A549 (cell line): ENCODE data around the gene TSR3.

Experiments used
- CBX8 ChIP-seq: fragments of 200-600 bp; sonication (generic); IDR thresholded peaks from 2 replicates; pipeline ENCODE4 v1.6.1; 2016
- KDM1A ChIP-seq: fragments of 200-600 bp; sonication (generic); IDR thresholded peaks from 2 replicates; pipeline ENCODE4 v1.6.1; 2016; ENCODE audit warnings: low read depth, mild to moderate bottlenecking
- MYC ChIP-seq: IDR thresholded peaks from 2 replicates; pipeline ENCODE4 v1.6.1; 2012; ENCODE audit warnings: mild to moderate bottlenecking, inconsistent platforms, low read length, improper control_type of control experiment, borderline replicate concordance
- POLR2A ChIP-seq: IDR thresholded peaks from 2 replicates; pipeline ENCODE4 v1.6.1; 2012; ENCODE audit warnings: mild to moderate bottlenecking, low read length
- SREBF2 ChIP-seq: fragments of 450-650 bp; IDR thresholded peaks from 2 replicates; pipeline ENCODE4 v1.6.1; 2014; ENCODE audit warnings: mild to moderate bottlenecking, moderate library complexity
- TF ChIP-seq, protein P1 (sequence below): fragments of 200-600 bp; sonication (generic); IDR thresholded peaks from 2 replicates; pipeline ENCODE4 v1.6.1; 2016; ENCODE audit warnings: antibody characterized with exemption, mild to moderate bottlenecking, moderate library complexity

DNA sequence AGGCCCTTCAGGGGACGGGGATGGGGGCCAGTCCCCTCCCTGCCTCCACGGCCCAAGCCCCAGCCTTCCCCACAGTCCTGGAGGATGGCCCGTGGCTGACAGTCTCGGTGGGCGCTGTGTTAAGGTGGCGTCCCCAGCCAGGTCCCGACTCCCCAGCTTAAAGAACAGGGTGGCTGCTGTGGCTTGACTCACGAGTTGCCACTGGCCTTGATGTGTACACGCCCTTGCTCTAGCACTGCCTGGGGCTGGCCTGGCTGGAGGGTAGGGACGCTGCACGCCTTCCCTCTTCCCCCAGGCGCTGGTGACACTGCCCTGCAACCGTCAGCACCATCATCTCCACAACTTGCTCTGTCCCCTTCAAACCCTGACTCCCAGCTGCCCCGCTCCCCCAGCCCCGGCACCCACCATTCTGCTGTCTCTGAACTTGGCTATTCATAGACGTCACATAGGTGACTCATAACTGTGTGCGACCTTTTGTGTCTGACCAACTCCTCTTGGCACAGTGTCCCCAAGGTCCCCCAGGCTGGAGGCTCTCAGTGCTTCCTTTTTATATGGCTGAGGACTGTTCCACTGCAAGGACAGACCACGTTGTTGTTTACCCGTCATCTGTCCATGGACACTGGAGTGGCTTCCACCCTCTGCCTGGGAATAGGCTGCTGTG, 6.4 kb upstream of the TSR3 start:
- TF ChIP-seq POLR2A (no peak), KDM1A (no peak), CBX8 (no peak), SREBF2 (no peak), MYC (no peak)
- TF ChIP-seq, protein P1, sequence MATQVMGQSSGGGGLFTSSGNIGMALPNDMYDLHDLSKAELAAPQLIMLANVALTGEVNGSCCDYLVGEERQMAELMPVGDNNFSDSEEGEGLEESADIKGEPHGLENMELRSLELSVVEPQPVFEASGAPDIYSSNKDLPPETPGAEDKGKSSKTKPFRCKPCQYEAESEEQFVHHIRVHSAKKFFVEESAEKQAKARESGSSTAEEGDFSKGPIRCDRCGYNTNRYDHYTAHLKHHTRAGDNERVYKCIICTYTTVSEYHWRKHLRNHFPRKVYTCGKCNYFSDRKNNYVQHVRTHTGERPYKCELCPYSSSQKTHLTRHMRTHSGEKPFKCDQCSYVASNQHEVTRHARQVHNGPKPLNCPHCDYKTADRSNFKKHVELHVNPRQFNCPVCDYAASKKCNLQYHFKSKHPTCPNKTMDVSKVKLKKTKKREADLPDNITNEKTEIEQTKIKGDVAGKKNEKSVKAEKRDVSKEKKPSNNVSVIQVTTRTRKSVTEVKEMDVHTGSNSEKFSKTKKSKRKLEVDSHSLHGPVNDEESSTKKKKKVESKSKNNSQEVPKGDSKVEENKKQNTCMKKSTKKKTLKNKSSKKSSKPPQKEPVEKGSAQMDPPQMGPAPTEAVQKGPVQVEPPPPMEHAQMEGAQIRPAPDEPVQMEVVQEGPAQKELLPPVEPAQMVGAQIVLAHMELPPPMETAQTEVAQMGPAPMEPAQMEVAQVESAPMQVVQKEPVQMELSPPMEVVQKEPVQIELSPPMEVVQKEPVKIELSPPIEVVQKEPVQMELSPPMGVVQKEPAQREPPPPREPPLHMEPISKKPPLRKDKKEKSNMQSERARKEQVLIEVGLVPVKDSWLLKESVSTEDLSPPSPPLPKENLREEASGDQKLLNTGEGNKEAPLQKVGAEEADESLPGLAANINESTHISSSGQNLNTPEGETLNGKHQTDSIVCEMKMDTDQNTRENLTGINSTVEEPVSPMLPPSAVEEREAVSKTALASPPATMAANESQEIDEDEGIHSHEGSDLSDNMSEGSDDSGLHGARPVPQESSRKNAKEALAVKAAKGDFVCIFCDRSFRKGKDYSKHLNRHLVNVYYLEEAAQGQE = no peak
